GM12801 (cell line): ENCODE data around the gene KCNN3.

Experiments used
- CTCF ChIP-seq: IDR thresholded peaks from one replicate; pipeline ENCODE4 v1.5.1; 2011; ENCODE audit warnings: control low read depth; ENCODE audit not compliant: insufficient read length; ENCODE audit errors: extremely low read depth

The KCNN3 gene

GRCh38 chr1:154747740-154748404 lies 122.2 kb downstream of the KCNN3 start:
- TF ChIP-seq CTCF, result no peak

GRCh38 chr1:154747380-154747739 lies 122.7 kb downstream of the KCNN3 start:
- no peak for TF ChIP-seq CTCF

- no peak for TF ChIP-seq CTCF
Measured at GRCh38 chr1:154746622-154747299, 123.3 kb downstream of the KCNN3 start.

- no peak for TF ChIP-seq CTCF
Measured at GRCh38 chr1:154745750-154746425, 124.2 kb downstream of the KCNN3 start.

GRCh38 chr1:154745286-154745731 lies 124.8 kb downstream of the KCNN3 start:
- no peak for TF ChIP-seq CTCF

- no peak for TF ChIP-seq CTCF
Measured at GRCh38 chr1:154744352-154745035, 125.6 kb downstream of the KCNN3 start.

- no peak for TF ChIP-seq CTCF
Measured at GRCh38 chr1:154743526-154744036, 126.5 kb downstream of the KCNN3 start.
